HepG2 (cell line): ENCODE results near the gene SPTBN2. TPM values are rescaled to one million over a fixed set of nuclear protein-coding genes. Genes with fewer than 3 reads are reported as not detected.

ENCODE experiments used
- CBX5 ChIP-seq: sonication (generic); formaldehyde crosslinking; IDR thresholded peaks from 2 replicates; pipeline ENCODE4 v1.4.0; 2020; ENCODE audit warnings: missing genetic modification reagents, borderline replicate concordance
- MATR3 ChIP-seq: sonication (generic); formaldehyde crosslinking; IDR thresholded peaks from 2 replicates; pipeline ENCODE4 v1.4.0; 2020; ENCODE audit warnings: missing genetic modification reagents
- NR2C2 ChIP-seq: sonication (generic); formaldehyde crosslinking; IDR thresholded peaks from 2 replicates; pipeline ENCODE4 v1.4.0; 2020; ENCODE audit warnings: missing genetic modification reagents, mild to moderate bottlenecking, moderate library complexity, borderline replicate concordance
- RERE ChIP-seq: IDR thresholded peaks from 2 replicates; pipeline ENCODE4 v1.6.1; 2016; ENCODE audit warnings: low read depth, missing genetic modification reagents, missing compliant biosample characterization
- SNRNP70 ChIP-seq: fragments of 200-400 bp; formaldehyde crosslinking; IDR thresholded peaks from 2 replicates; pipeline ENCODE4 v1.6.1; 2017; ENCODE audit warnings: mild to moderate bottlenecking, low read depth, low read length, moderate library complexity
- THAP7 ChIP-seq: sonication (generic); formaldehyde crosslinking; IDR thresholded peaks from 2 replicates; pipeline ENCODE4 v1.8.1; 2023; ENCODE audit warnings: mild to moderate bottlenecking, missing genetic modification reagents
- TOE1 ChIP-seq: sonication (generic); formaldehyde crosslinking; IDR thresholded peaks from 2 replicates; pipeline ENCODE4 v1.4.0; 2020; ENCODE audit warnings: mild to moderate bottlenecking, missing genetic modification reagents
- ZBTB1 ChIP-seq: sonication (generic); formaldehyde crosslinking; IDR thresholded peaks from 2 replicates; pipeline ENCODE4 v1.4.0; 2020; ENCODE audit warnings: missing genetic modification reagents, borderline replicate concordance
- ZFP36 ChIP-seq: fragments of 150-350 bp; IDR thresholded peaks from 2 replicates; pipeline ENCODE4 v1.6.1; 2018; ENCODE audit warnings: borderline replicate concordance, low read length, low read depth; ENCODE audit not compliant: partially characterized antibody
- ZHX1 ChIP-seq: sonication (generic); formaldehyde crosslinking; IDR thresholded peaks from 2 replicates; pipeline ENCODE4 v1.8.1; 2022; ENCODE audit warnings: low read depth, mild to moderate bottlenecking, missing genetic modification reagents
- ZMYM3 ChIP-seq: sonication (generic); formaldehyde crosslinking; IDR thresholded peaks from 2 replicates; pipeline ENCODE4 v1.5.1; 2020; ENCODE audit warnings: mild to moderate bottlenecking, missing genetic modification reagents
- ZNF124 ChIP-seq: sonication (generic); formaldehyde crosslinking; IDR thresholded peaks from 2 replicates; pipeline ENCODE4 v1.4.0; 2020; ENCODE audit warnings: missing genetic modification reagents
- ZNF484 ChIP-seq: sonication (generic); formaldehyde crosslinking; IDR thresholded peaks from 2 replicates; pipeline ENCODE4 v1.5.1; 2020; ENCODE audit warnings: mild to moderate bottlenecking, low read depth, missing genetic modification reagents, borderline replicate concordance
- ZNF496 ChIP-seq: sonication (generic); formaldehyde crosslinking; IDR thresholded peaks from 2 replicates; pipeline ENCODE4 v1.8.1; 2023; ENCODE audit warnings: mild to moderate bottlenecking, moderate library complexity, missing genetic modification reagents; ENCODE audit not compliant: insufficient replicate concordance
- ZNF552 ChIP-seq: sonication (generic); formaldehyde crosslinking; IDR thresholded peaks from 2 replicates; pipeline ENCODE4 v1.9.0; 2022; ENCODE audit warnings: missing genetic modification reagents, mild to moderate bottlenecking, borderline replicate concordance
- ZNF629 ChIP-seq: sonication (generic); formaldehyde crosslinking; conservative IDR thresholded peaks from 2 replicates; pipeline ENCODE4 v1.5.0; 2020; ENCODE audit warnings: missing genetic modification reagents
- ZNF740 ChIP-seq: sonication (generic); formaldehyde crosslinking; IDR thresholded peaks from 2 replicates; pipeline ENCODE4 v1.4.0; 2020; ENCODE audit warnings: missing genetic modification reagents
- ZNF746 ChIP-seq: sonication (generic); formaldehyde crosslinking; IDR thresholded peaks from 2 replicates; pipeline ENCODE4 v1.8.0; 2022; ENCODE audit warnings: mild to moderate bottlenecking, missing genetic modification reagents
- ZNF761 ChIP-seq: sonication (generic); formaldehyde crosslinking; conservative IDR thresholded peaks from 2 replicates; pipeline ENCODE4 v1.4.0; 2020; ENCODE audit warnings: mild to moderate bottlenecking, missing genetic modification reagents
- ZNF816 ChIP-seq: sonication (generic); formaldehyde crosslinking; IDR thresholded peaks from 2 replicates; pipeline ENCODE4 v1.8.0; 2022; ENCODE audit warnings: missing genetic modification reagents, mild to moderate bottlenecking, borderline replicate concordance
- polyA plus RNA-seq, 8 experiments: library from polyadenylated mRNA; depleted of rRNA in 3 of 8; stranded (reverse) in 7 of 8; unstranded in 1 of 8; fragments of >200 nt; fragmentation: Illumina TruSeq in 4 of 8; extraction: Trizol in 4 of 8; gene quantifications; 2 replicates each; pipeline versions ENCODE4 v1.2.1 to v1.2.3, GENCODE V29; 2011 to 2016; ENCODE audit warnings: low read depth in 4 of 8, missing spikeins in 1 of 8, mixed read lengths in 1 of 8; ENCODE audit not compliant: insufficient read depth in 1 of 8
- total RNA-seq, 5 experiments: library from RNA; depleted of rRNA; stranded (reverse); fragments of >200 nt; fragmentation: Illumina TruSeq; extraction: Trizol; gene quantifications; 2 replicates each; pipeline ENCODE4 v1.2.3, GENCODE V29; 2016; ENCODE audit warnings: low read depth in 1 of 5
- TF ChIP-seq, protein P1 (sequence below): sonication (generic); formaldehyde crosslinking; IDR thresholded peaks from 2 replicates; pipeline ENCODE4 v1.4.0; 2020; ENCODE audit warnings: missing genetic modification reagents

Gene SPTBN2
- total and polyA plus RNA-seq, 2 of the 13 experiments (the other 11 are each of a cell fraction or from before 2014, with no cell fraction given), result 0.65 to 4.0 TPM

GRCh38 chr11:66694732-66695207 is 34.2 kb downstream of the SPTBN2 start (continued):
- TF ChIP-seq ZNF740 (CRISPR knock-in tag), result no peak
- TF ChIP-seq THAP7 (CRISPR knock-in tag), result no peak
- TF ChIP-seq ZMYM3 (CRISPR knock-in tag), result no peak
- TF ChIP-seq ZNF552 (CRISPR knock-in tag), result no peak
- TF ChIP-seq ZNF816, result no peak
- TF ChIP-seq ZNF124 (CRISPR knock-in tag), result peak; percentile 93
- peak; percentile 37; the same call in 1 of the 2 replicates for TF ChIP-seq CBX5 (CRISPR knock-in tag)
- TF ChIP-seq SNRNP70, result no peak
- TF ChIP-seq, protein P1, sequence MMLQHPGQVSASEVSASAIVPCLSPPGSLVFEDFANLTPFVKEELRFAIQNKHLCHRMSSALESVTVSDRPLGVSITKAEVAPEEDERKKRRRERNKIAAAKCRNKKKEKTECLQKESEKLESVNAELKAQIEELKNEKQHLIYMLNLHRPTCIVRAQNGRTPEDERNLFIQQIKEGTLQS (CRISPR knock-in tag), result no peak
- no peak for TF ChIP-seq MATR3
- TF ChIP-seq ZNF746 (CRISPR knock-in tag), result no peak
- TF ChIP-seq ZNF629, result no peak
- no peak for TF ChIP-seq ZFP36
- no peak for TF ChIP-seq ZHX1 (CRISPR knock-in tag)
- TF ChIP-seq NR2C2 (CRISPR knock-in tag), result no peak; the same call in 1 of the 2 replicates
- TF ChIP-seq ZNF484 (CRISPR knock-in tag), result no peak
- no peak for TF ChIP-seq RERE (CRISPR knock-in tag)
- TF ChIP-seq TOE1 (CRISPR knock-in tag), result no peak
- TF ChIP-seq ZNF761 (CRISPR knock-in tag), result peak; percentile 53; the same call in 1 of the 2 replicates
- TF ChIP-seq ZNF496, result no peak
- TF ChIP-seq ZBTB1 (CRISPR knock-in tag), result no peak
